Mesothelial cell of epicardium (in vitro differentiated cells): ENCODE data around the gene APBA1. TPM values are rescaled to one million over a fixed set of nuclear protein-coding genes. Genes with fewer than 3 reads are reported as not detected.

ENCODE experiments used
- DNase-seq, 2 experiments: peaks; one replicate each; pipeline ENCODE4 v3.0.0; 2021; ENCODE audit warnings: low spot score in 2 of 2; ENCODE audit not compliant: unreplicated experiment in 2 of 2
- H3K27ac Mint-ChIP-seq: 2 replicates; pipeline ENCODE4 v1.8.0; 2021; ENCODE audit warnings: mixed read lengths
- H3K27me3 Mint-ChIP-seq: 2 replicates; pipeline ENCODE4 v1.8.0; 2021; ENCODE audit warnings: low read depth, mixed read lengths
- H3K36me3 Mint-ChIP-seq: 2 replicates; pipeline ENCODE4 v1.8.0; 2021; ENCODE audit warnings: mixed read lengths
- H3K4me1 Mint-ChIP-seq: 2 replicates; pipeline ENCODE4 v1.8.0; 2021; ENCODE audit warnings: mixed read lengths
- H3K4me3 Mint-ChIP-seq: 2 replicates; pipeline ENCODE4 v1.8.0; 2021; ENCODE audit warnings: mild to moderate bottlenecking, moderate library complexity, mixed read lengths
- H3K9me3 Mint-ChIP-seq: 2 replicates; pipeline ENCODE4 v1.8.0; 2021; ENCODE audit warnings: mixed read lengths
- total RNA-seq: library from RNA; stranded (reverse); gene quantifications from 3 replicates; pipeline ENCODE4 v1.2.1, GENCODE V29; 2021
- TF ChIP-seq, protein P1 (sequence below): fragments of 200-600 bp; sonication (generic); IDR thresholded peaks from one replicate; pipeline ENCODE4 v1.5.0; 2021; ENCODE audit warnings: antibody characterized with exemption; ENCODE audit not compliant: unreplicated experiment

Gene APBA1
- total RNA-seq, 1 donor from 2014 or later = 18.4 TPM

- no peak overlapping the region for H3K27ac Mint-ChIP-seq
- TF ChIP-seq, protein P1, sequence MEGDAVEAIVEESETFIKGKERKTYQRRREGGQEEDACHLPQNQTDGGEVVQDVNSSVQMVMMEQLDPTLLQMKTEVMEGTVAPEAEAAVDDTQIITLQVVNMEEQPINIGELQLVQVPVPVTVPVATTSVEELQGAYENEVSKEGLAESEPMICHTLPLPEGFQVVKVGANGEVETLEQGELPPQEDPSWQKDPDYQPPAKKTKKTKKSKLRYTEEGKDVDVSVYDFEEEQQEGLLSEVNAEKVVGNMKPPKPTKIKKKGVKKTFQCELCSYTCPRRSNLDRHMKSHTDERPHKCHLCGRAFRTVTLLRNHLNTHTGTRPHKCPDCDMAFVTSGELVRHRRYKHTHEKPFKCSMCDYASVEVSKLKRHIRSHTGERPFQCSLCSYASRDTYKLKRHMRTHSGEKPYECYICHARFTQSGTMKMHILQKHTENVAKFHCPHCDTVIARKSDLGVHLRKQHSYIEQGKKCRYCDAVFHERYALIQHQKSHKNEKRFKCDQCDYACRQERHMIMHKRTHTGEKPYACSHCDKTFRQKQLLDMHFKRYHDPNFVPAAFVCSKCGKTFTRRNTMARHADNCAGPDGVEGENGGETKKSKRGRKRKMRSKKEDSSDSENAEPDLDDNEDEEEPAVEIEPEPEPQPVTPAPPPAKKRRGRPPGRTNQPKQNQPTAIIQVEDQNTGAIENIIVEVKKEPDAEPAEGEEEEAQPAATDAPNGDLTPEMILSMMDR = no peak
- DNase-seq = no peak
- H3K36me3 Mint-ChIP-seq = no peaks in the 10 kb centered on the region
- no peak overlapping the region for H3K4me3 Mint-ChIP-seq
- H3K27me3 Mint-ChIP-seq = peaks cover 30% of the 10 kb centered on the region
- H3K4me1 Mint-ChIP-seq = peaks cover 8% of the 10 kb centered on the region
- peaks cover 3% of the 10 kb centered on the region for H3K9me3 Mint-ChIP-seq
These were observed 78.4 kb downstream of the APBA1 start for GRCh38 chr9:69593756-69594155.

DNA sequence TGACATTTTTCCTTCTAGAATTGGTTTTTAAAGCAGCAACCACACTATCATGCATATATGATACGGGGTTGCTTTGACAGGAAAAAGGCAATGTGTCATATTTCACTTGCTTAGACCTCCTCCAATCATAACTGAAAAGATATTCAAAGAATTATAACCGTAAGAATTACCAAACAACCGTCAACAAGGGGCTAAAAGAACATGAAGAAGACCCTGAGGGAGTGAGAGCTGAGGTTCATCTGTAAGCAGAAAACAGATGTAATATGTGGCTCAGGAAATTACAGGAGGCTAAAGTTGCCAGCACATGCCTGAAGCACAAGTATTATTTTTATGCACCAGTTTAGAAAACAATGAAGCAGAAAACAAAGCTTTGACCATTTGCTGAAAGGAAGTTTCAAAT is 78.9 kb downstream of the APBA1 start:
- Mint-ChIP-seq H3K27ac (no peak overlapping the region), H3K9me3 (peaks cover 3% of the 10 kb centered on the region), H3K36me3 (no peaks in the 10 kb centered on the region), H3K4me3 (no peak overlapping the region), H3K27me3 (peaks cover 34% of the 10 kb centered on the region), H3K4me1 (peaks cover 8% of the 10 kb centered on the region)
- DNase-seq = no peak
- TF ChIP-seq, protein P1 = no peak

- no peaks in the 10 kb centered on the region for H3K36me3 Mint-ChIP-seq
- peaks cover 8% of the 10 kb centered on the region for H3K4me1 Mint-ChIP-seq
- peaks cover 57% of the 10 kb centered on the region for H3K27me3 Mint-ChIP-seq
- TF ChIP-seq, protein P1 = no peak
- DNase-seq = no peak
- no peak overlapping the region for H3K4me3 Mint-ChIP-seq
- no peaks in the 10 kb centered on the region for H3K9me3 Mint-ChIP-seq
- no peak overlapping the region for H3K27ac Mint-ChIP-seq
These were observed 81.9 kb downstream of the APBA1 start for GRCh38 chr9:69590266-69590665.

GRCh38 chr9:69589156-69589555 is 83.0 kb downstream of the APBA1 start:
- H3K36me3 Mint-ChIP-seq = no peaks in the 10 kb centered on the region
- H3K27me3 Mint-ChIP-seq = peaks cover 62% of the 10 kb centered on the region

GRCh38 chr9:69585571-69585970 is 86.6 kb downstream of the APBA1 start:
- Mint-ChIP-seq H3K9me3 (no peaks in the 10 kb centered on the region), H3K27me3 (peaks cover 69% of the 10 kb centered on the region), H3K4me3 (no peak overlapping the region), H3K36me3 (no peaks in the 10 kb centered on the region), H3K27ac (no peak overlapping the region), H3K4me1 (peaks cover 8% of the 10 kb centered on the region)
- no peak for DNase-seq
- TF ChIP-seq, protein P1 = no peak

More at GRCh38 chr9:69589156-69589555, 83.0 kb downstream of the APBA1 start:
- DNase-seq = no peak
- H3K9me3 Mint-ChIP-seq = no peaks in the 10 kb centered on the region
- H3K4me1 Mint-ChIP-seq = peaks cover 8% of the 10 kb centered on the region
- H3K27ac Mint-ChIP-seq = no peak overlapping the region
- TF ChIP-seq, protein P1 = no peak
- H3K4me3 Mint-ChIP-seq = no peak overlapping the region

- no peak overlapping the region for H3K27ac Mint-ChIP-seq
- H3K4me3 Mint-ChIP-seq = no peak overlapping the region
- no peaks in the 10 kb centered on the region for H3K36me3 Mint-ChIP-seq
- TF ChIP-seq, protein P1 = no peak
- peaks cover 8% of the 10 kb centered on the region for H3K4me1 Mint-ChIP-seq
- peaks cover 69% of the 10 kb centered on the region for H3K27me3 Mint-ChIP-seq
- no peak for DNase-seq
- H3K9me3 Mint-ChIP-seq = no peaks in the 10 kb centered on the region
These were observed 87.4 kb downstream of the APBA1 start for GRCh38 chr9:69584759-69585158.
